Neural cell (in vitro differentiated cells): ENCODE measurements around the gene RPS6KA1. TPM values are rescaled to one million over a fixed set of nuclear protein-coding genes. Genes with fewer than 3 reads are reported as not detected.

Experiments
- H2AFZ ChIP-seq: fragments of 200-600, 300-800 bp; sonication (generic), shearing (Covaris generic); 2 replicates; pipeline ENCODE4 v1.6.0; 2014; ENCODE audit warnings: low read depth, mild to moderate bottlenecking, antibody characterized with exemption, low read length, moderate library complexity
- H3F3A ChIP-seq: fragments of 200-600 bp; shearing (Covaris generic); 2 replicates; pipeline ENCODE4 v1.6.1; 2016; ENCODE audit warnings: mild to moderate bottlenecking, moderate library complexity, mixed read lengths, antibody characterized with exemption, low read length; ENCODE audit not compliant: insufficient read depth, poor library complexity, severe bottlenecking
- H3K27ac ChIP-seq: fragments of 200-600, 300-800 bp; sonication (generic), shearing (Covaris generic); 2 replicates; pipeline ENCODE4 v1.5.1; 2014; ENCODE audit warnings: mild to moderate bottlenecking, low read length, moderate library complexity
- H3K27me3 ChIP-seq: fragments of 300-800, 200-600 bp; sonication (generic), shearing (Covaris generic); 2 replicates; pipeline ENCODE4 v1.6.0; 2014; ENCODE audit warnings: mild to moderate bottlenecking, low read depth, low read length, moderate library complexity; ENCODE audit not compliant: insufficient read depth
- H3K36me3 ChIP-seq: fragments of 300-800, 200-600 bp; sonication (generic), shearing (Covaris generic); 2 replicates; pipeline ENCODE4 v1.5.1; 2014; ENCODE audit warnings: mild to moderate bottlenecking, antibody characterized with exemption, low read length, moderate library complexity; ENCODE audit not compliant: insufficient read depth
- H3K4me2 ChIP-seq: fragments of 300-800, 200-600 bp; sonication (generic), shearing (Covaris generic); 2 replicates; pipeline ENCODE4 v1.6.0; 2014; ENCODE audit warnings: mild to moderate bottlenecking, low read length
- H3K4me3 ChIP-seq: fragments of 300-800, 200-600 bp; sonication (generic), shearing (Covaris generic); 2 replicates; pipeline ENCODE4 v1.5.1; 2014; ENCODE audit warnings: mild to moderate bottlenecking, low read length, moderate library complexity
- H3K79me2 ChIP-seq: fragments of 200-600 bp; shearing (Covaris generic); replicated peaks from 2 replicates; pipeline ENCODE4 v1.6.0; 2014; ENCODE audit warnings: mild to moderate bottlenecking, low read length, moderate library complexity; ENCODE audit not compliant: insufficient read depth
- H3K9ac ChIP-seq: fragments of 300-800, 200-600 bp; sonication (generic), shearing (Covaris generic); 2 replicates; pipeline ENCODE4 v1.6.1; 2016; ENCODE audit warnings: mild to moderate bottlenecking, low read length, mixed read lengths
- H3K9me2 ChIP-seq: fragments of 200-600 bp; shearing (Covaris generic); 2 replicates; pipeline ENCODE4 v1.6.1; 2016; ENCODE audit warnings: mild to moderate bottlenecking, low read length, mixed read lengths; ENCODE audit not compliant: insufficient read depth
- H3K9me3 ChIP-seq: fragments of 200-600, 300-800 bp; sonication (generic), shearing (Covaris generic); 2 replicates; pipeline ENCODE4 v1.6.1; 2016; ENCODE audit warnings: mild to moderate bottlenecking, mixed run types, low read length, moderate library complexity, mixed read lengths
- H4K20me1 ChIP-seq: fragments of 200-600 bp; shearing (Covaris generic); 2 replicates; pipeline ENCODE4 v1.6.1; 2016; ENCODE audit warnings: mild to moderate bottlenecking, mixed run types; ENCODE audit not compliant: insufficient read depth
- CTCF ChIP-seq: fragments of 450-650 bp; IDR thresholded peaks from 2 replicates; pipeline ENCODE4 v1.5.1; 2014; ENCODE audit warnings: antibody characterized with exemption, mild to moderate bottlenecking, moderate library complexity; ENCODE audit not compliant: poor library complexity, severe bottlenecking
- EP300 ChIP-seq: fragments of 450-650 bp; conservative IDR thresholded peaks from 2 replicates; pipeline ENCODE4 v1.6.1; 2014; ENCODE audit warnings: antibody characterized with exemption, mild to moderate bottlenecking, moderate library complexity; ENCODE audit not compliant: poor library complexity, severe bottlenecking
- EZH2 ChIP-seq: fragments of 200-600, 300-800 bp; shearing (Covaris generic), sonication (generic); IDR thresholded peaks from 2 replicates; pipeline ENCODE4 v1.6.1; 2014; ENCODE audit warnings: antibody characterized with exemption, low read length, borderline replicate concordance, mild to moderate bottlenecking; ENCODE audit not compliant: insufficient read depth, poor library complexity, severe bottlenecking
- MXI1 ChIP-seq: fragments of 450-650 bp; conservative IDR thresholded peaks from 2 replicates; pipeline ENCODE4 v1.6.1; 2014; ENCODE audit warnings: antibody characterized with exemption, mild to moderate bottlenecking; ENCODE audit not compliant: poor library complexity, severe bottlenecking
- POLR2AphosphoS5 ChIP-seq: IDR thresholded peaks from 2 replicates; pipeline ENCODE4 v1.6.1; 2012
- RAD21 ChIP-seq: fragments of 450-650 bp; conservative IDR thresholded peaks from 2 replicates; pipeline ENCODE4 v1.6.1; 2014; ENCODE audit warnings: antibody characterized with exemption, mild to moderate bottlenecking, moderate library complexity
- REST ChIP-seq: IDR thresholded peaks from 2 replicates; pipeline ENCODE4 v1.6.1; 2012; ENCODE audit warnings: borderline replicate concordance
- SMC3 ChIP-seq: fragments of 450-650 bp; conservative IDR thresholded peaks from 2 replicates; pipeline ENCODE4 v1.6.1; 2014; ENCODE audit warnings: antibody characterized with exemption, mild to moderate bottlenecking, moderate library complexity; ENCODE audit not compliant: poor library complexity
- TAF1 ChIP-seq: IDR thresholded peaks from 2 replicates; pipeline ENCODE4 v1.6.1; 2012; ENCODE audit warnings: low read depth
- polyA plus RNA-seq: library from polyadenylated mRNA; depleted of rRNA; stranded (reverse); fragments of >200 nt; gene quantifications from 2 replicates; pipeline ENCODE4 v1.2.3, GENCODE V29; 2014

The RPS6KA1 gene
- polyA plus RNA-seq, 1 donor from 2014 or later: 4.9 TPM

- H3K4me2 ChIP-seq: no peak overlapping the region
- H3K9me3 ChIP-seq: no peaks in the 10 kb centered on the region
- no peaks in the 10 kb centered on the region for H3F3A ChIP-seq
- no peak overlapping the region for H2AFZ ChIP-seq
- no peaks in the 10 kb centered on the region for H3K36me3 ChIP-seq
- H3K9me2 ChIP-seq: no peaks in the 10 kb centered on the region
- no peak overlapping the region for H3K9ac ChIP-seq
- no peaks in the 10 kb centered on the region for H3K27me3 ChIP-seq
- TF ChIP-seq RAD21 (no peak), EZH2 (no peak)
- H3K4me3 ChIP-seq: no peak overlapping the region
- H3K79me2 ChIP-seq: no peaks in the 10 kb centered on the region
- no peak overlapping the region for H3K27ac ChIP-seq
- H4K20me1 ChIP-seq: no peaks in the 10 kb centered on the region
Observed at GRCh38 chr1:26490155-26490554, 39.4 kb upstream of the RPS6KA1 start.

GRCh38 chr1:26493267-26493666 lies 36.3 kb upstream of the RPS6KA1 start:
- Histone ChIP-seq H3K36me3 (no peaks in the 10 kb centered on the region), H3K9me3 (no peaks in the 10 kb centered on the region), H3K79me2 (no peaks in the 10 kb centered on the region), H3K4me3 (no peak overlapping the region), H3K9ac (no peak overlapping the region), H2AFZ (no peak overlapping the region), H3K27ac (no peak overlapping the region), H3F3A (no peaks in the 10 kb centered on the region), H4K20me1 (no peaks in the 10 kb centered on the region), H3K27me3 (no peaks in the 10 kb centered on the region), H3K4me2 (no peak overlapping the region), H3K9me2 (no peaks in the 10 kb centered on the region)
- TF ChIP-seq MXI1: no peak
- no peak for TF ChIP-seq EZH2
- no peak for TF ChIP-seq EP300
- no peak for TF ChIP-seq POLR2AphosphoS5
- TF ChIP-seq RAD21: no peak
- TF ChIP-seq CTCF: no peak
- TF ChIP-seq TAF1: no peak
- TF ChIP-seq REST: no peak
- TF ChIP-seq SMC3: no peak

GRCh38 chr1:26493938-26494337 lies 35.6 kb upstream of the RPS6KA1 start:
- H3K36me3 ChIP-seq: no peaks in the 10 kb centered on the region
- H3F3A ChIP-seq: no peaks in the 10 kb centered on the region
- no peaks in the 10 kb centered on the region for H3K9me3 ChIP-seq
- no peaks in the 10 kb centered on the region for H4K20me1 ChIP-seq
- H2AFZ ChIP-seq: no peak overlapping the region
- no peak overlapping the region for H3K27ac ChIP-seq
- H3K9ac ChIP-seq: no peak overlapping the region
- H3K4me2 ChIP-seq: no peak overlapping the region
- H3K9me2 ChIP-seq: no peaks in the 10 kb centered on the region
- no peak for TF ChIP-seq MXI1
- no peak for TF ChIP-seq EP300
- no peak for TF ChIP-seq CTCF
- no peak for TF ChIP-seq REST
- no peak for TF ChIP-seq SMC3
- TF ChIP-seq EZH2: no peak
- no peak for TF ChIP-seq TAF1
- no peak for TF ChIP-seq POLR2AphosphoS5
- TF ChIP-seq RAD21: no peak
- no peak overlapping the region for H3K4me3 ChIP-seq
- no peaks in the 10 kb centered on the region for H3K27me3 ChIP-seq
- no peaks in the 10 kb centered on the region for H3K79me2 ChIP-seq
